Measurements from ENCODE around the gene TSPAN9.

TSPAN9 gene

GRCh38 chr12:3116106-3116844 is 39.1 kb downstream of the TSPAN9 start:
- no peak overlapping the region for H3K27ac ChIP-seq (ENCODE audit: low read depth, low read length)
- no peak for TF ChIP-seq EZH2phosphoT487 (conservative IDR thresholded peaks at IDR 0.05; ENCODE audit: low read length)
- TF ChIP-seq, protein P1, sequence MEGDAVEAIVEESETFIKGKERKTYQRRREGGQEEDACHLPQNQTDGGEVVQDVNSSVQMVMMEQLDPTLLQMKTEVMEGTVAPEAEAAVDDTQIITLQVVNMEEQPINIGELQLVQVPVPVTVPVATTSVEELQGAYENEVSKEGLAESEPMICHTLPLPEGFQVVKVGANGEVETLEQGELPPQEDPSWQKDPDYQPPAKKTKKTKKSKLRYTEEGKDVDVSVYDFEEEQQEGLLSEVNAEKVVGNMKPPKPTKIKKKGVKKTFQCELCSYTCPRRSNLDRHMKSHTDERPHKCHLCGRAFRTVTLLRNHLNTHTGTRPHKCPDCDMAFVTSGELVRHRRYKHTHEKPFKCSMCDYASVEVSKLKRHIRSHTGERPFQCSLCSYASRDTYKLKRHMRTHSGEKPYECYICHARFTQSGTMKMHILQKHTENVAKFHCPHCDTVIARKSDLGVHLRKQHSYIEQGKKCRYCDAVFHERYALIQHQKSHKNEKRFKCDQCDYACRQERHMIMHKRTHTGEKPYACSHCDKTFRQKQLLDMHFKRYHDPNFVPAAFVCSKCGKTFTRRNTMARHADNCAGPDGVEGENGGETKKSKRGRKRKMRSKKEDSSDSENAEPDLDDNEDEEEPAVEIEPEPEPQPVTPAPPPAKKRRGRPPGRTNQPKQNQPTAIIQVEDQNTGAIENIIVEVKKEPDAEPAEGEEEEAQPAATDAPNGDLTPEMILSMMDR (IDR thresholded peaks at IDR 0.05; ENCODE audit: insufficient read depth, low read length, poor library complexity, severe bottlenecking) = no peak
- H2AFZ ChIP-seq (ENCODE audit: low read depth, low read length, severe bottlenecking) = no peak overlapping the region
- H4K20me1 ChIP-seq (ENCODE audit: low read depth, low read length) = no peaks in the 10 kb centered on the region
- no peaks in the 10 kb centered on the region for H3K27me3 ChIP-seq (ENCODE audit: low read length)
- H3F3A ChIP-seq (ENCODE audit: insufficient read depth) = no peaks in the 10 kb centered on the region
- H3K9me2 ChIP-seq (replicated peaks; ENCODE audit: insufficient read depth, low read length) = no peaks in the 10 kb centered on the region
- H3K79me2 ChIP-seq (ENCODE audit: insufficient read depth, low read length) = no peaks in the 10 kb centered on the region
- H3K9me3 ChIP-seq (ENCODE audit: insufficient read depth, low read length) = no peaks in the 10 kb centered on the region
- no peak overlapping the region for H3K4me2 ChIP-seq (ENCODE audit: low read depth, low read length, poor library complexity, severe bottlenecking)
- H3K9ac ChIP-seq (ENCODE audit: low read length) = no peak overlapping the region
- no peaks in the 10 kb centered on the region for H3K36me3 ChIP-seq (ENCODE audit: low read length)
- H3K4me3 ChIP-seq (ENCODE audit: insufficient read depth, low read length, poor library complexity, severe bottlenecking) = no peak overlapping the region

GRCh38 chr12:3117144-3117581 is 40.0 kb downstream of the TSPAN9 start:
- H3K27me3 ChIP-seq (ENCODE audit: low read length) = no peaks in the 10 kb centered on the region
- no peaks in the 10 kb centered on the region for H3K9me3 ChIP-seq (ENCODE audit: insufficient read depth, low read length)
- no peaks in the 10 kb centered on the region for H3K36me3 ChIP-seq (ENCODE audit: low read length)
- H3F3A ChIP-seq (ENCODE audit: insufficient read depth) = no peaks in the 10 kb centered on the region
- no peak overlapping the region for H3K27ac ChIP-seq (ENCODE audit: low read depth, low read length)
- H3K9ac ChIP-seq (ENCODE audit: low read length) = no peak overlapping the region
- TF ChIP-seq EZH2phosphoT487 (conservative IDR thresholded peaks at IDR 0.05; ENCODE audit: low read length) = no peak
- TF ChIP-seq, protein P1 (IDR thresholded peaks at IDR 0.05; ENCODE audit: insufficient read depth, low read length, poor library complexity, severe bottlenecking) = no peak
- H3K4me2 ChIP-seq (ENCODE audit: low read depth, low read length, poor library complexity, severe bottlenecking) = no peak overlapping the region
- no peaks in the 10 kb centered on the region for H3K9me2 ChIP-seq (replicated peaks; ENCODE audit: insufficient read depth, low read length)
- H4K20me1 ChIP-seq (ENCODE audit: low read depth, low read length) = no peaks in the 10 kb centered on the region
- H3K4me3 ChIP-seq (ENCODE audit: insufficient read depth, low read length, poor library complexity, severe bottlenecking) = no peak overlapping the region
- H2AFZ ChIP-seq (ENCODE audit: low read depth, low read length, severe bottlenecking) = no peak overlapping the region
- no peaks in the 10 kb centered on the region for H3K79me2 ChIP-seq (ENCODE audit: insufficient read depth, low read length)

DNA sequence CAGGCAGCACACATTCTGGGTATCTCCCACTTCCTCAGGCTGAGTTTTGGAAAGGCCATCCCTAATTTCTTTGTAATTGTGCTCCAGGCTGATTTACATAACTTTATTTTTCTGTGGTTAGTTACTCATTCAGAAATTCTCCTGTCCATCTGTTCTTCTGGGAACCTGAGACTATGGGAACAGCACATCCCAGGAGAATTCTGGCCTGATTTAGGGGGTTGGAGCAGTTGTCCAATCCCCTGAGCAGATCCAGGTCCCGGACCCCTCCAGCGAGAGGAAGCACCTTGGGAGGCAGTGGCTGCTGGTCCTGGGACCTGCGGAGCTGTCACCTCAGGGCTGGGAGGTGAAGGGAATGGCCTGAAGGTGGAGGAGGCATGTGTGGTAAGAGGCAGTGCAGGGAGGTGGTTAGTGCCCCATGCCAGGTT is 40.4 kb downstream of the TSPAN9 start:
- H3K36me3 ChIP-seq (ENCODE audit: low read length) = no peaks in the 10 kb centered on the region
- H4K20me1 ChIP-seq (ENCODE audit: low read depth, low read length) = no peaks in the 10 kb centered on the region
- no peaks in the 10 kb centered on the region for H3K27me3 ChIP-seq (ENCODE audit: low read length)
- TF ChIP-seq, protein P1 (IDR thresholded peaks at IDR 0.05; ENCODE audit: insufficient read depth, low read length, poor library complexity, severe bottlenecking) = no peak
- TF ChIP-seq EZH2phosphoT487 (conservative IDR thresholded peaks at IDR 0.05; ENCODE audit: low read length) = no peak
- H3F3A ChIP-seq (ENCODE audit: insufficient read depth) = no peaks in the 10 kb centered on the region
- no peaks in the 10 kb centered on the region for H3K79me2 ChIP-seq (ENCODE audit: insufficient read depth, low read length)
- H2AFZ ChIP-seq (ENCODE audit: low read depth, low read length, severe bottlenecking) = no peak overlapping the region
- H3K9ac ChIP-seq (ENCODE audit: low read length) = no peak overlapping the region
- H3K9me3 ChIP-seq (ENCODE audit: insufficient read depth, low read length) = no peaks in the 10 kb centered on the region
- no peak overlapping the region for H3K4me2 ChIP-seq (ENCODE audit: low read depth, low read length, poor library complexity, severe bottlenecking)
- no peak overlapping the region for H3K4me3 ChIP-seq (ENCODE audit: insufficient read depth, low read length, poor library complexity, severe bottlenecking)
- no peak overlapping the region for H3K27ac ChIP-seq (ENCODE audit: low read depth, low read length)
- no peaks in the 10 kb centered on the region for H3K9me2 ChIP-seq (replicated peaks; ENCODE audit: insufficient read depth, low read length)

All from SU-DHL-6 (cell line).